ENCODE data around the gene SLC38A7. TPM values are rescaled to one million over a fixed set of nuclear protein-coding genes. Genes with fewer than 3 reads are reported as not detected.
A peak's percentile ranks its signal among the peaks of the same experiment; 100 is the strongest.

The SLC38A7 gene
- polyA plus RNA-seq, 3 donors: 5.1 to 23.4 (median 7.4) TPM

- WGBS (ENCODE audit: insufficient coverage): 92% methylated on average over 2 of the region's 3 CpGs
- Mint-ChIP-seq H3K27ac (no peak overlapping the region), H3K9me3 (peaks cover 0 to 2% (median 0%) of the 10 kb centered on the region in 7 donors), H3K4me3 (no peak overlapping the region), H3K4me1 (peaks cover 10% of the 10 kb centered on the region), H3K36me3 (no peaks in the 10 kb centered on the region), H3K27me3 (ENCODE audit: low read depth in 3 of 3) (peaks cover 0 to 2% (median 2%) of the 10 kb centered on the region in 3 donors)
- H3K27me3 ChIP-seq (ENCODE audit: control insufficient read depth in 2 of 2, insufficient read depth in 2 of 2, low read length in 2 of 2): no peaks in the 10 kb centered on the region
- no peaks in the 10 kb centered on the region for H3K9me3 ChIP-seq (replicated peaks in 1 of 2; ENCODE audit: control insufficient read depth in 1 of 2, insufficient read depth in 1 of 2, low read length in 2 of 2)
- no peak for TF ChIP-seq CTCF (IDR thresholded peaks at IDR 0.05)
- H3K36me3 ChIP-seq (replicated peaks in 1 of 2; ENCODE audit: control insufficient read depth in 1 of 2, insufficient read depth in 2 of 2, low read length in 2 of 2): no peaks in the 10 kb centered on the region
- H3K4me3 ChIP-seq (replicated peaks in 1 of 3; ENCODE audit: low read depth in 2 of 3, low read length in 3 of 3): no peak overlapping the region
- H4K20me1 ChIP-seq (ENCODE audit: insufficient read depth, low read length): no peaks in the 10 kb centered on the region
- H3K9ac ChIP-seq (ENCODE audit: insufficient read depth, low read length, poor library complexity, severe bottlenecking): no peak overlapping the region
- peaks cover 3 to 10% of the 10 kb centered on the region in 2 donors for H3K4me1 ChIP-seq (ENCODE audit: control insufficient read depth in 1 of 2, insufficient read depth in 2 of 2, low read length in 2 of 2)
- no peak overlapping the region for H3K4me2 ChIP-seq (replicated peaks; ENCODE audit: extremely low read depth, low read length, poor library complexity, severe bottlenecking)
- H2AFZ ChIP-seq (ENCODE audit: insufficient read depth, low read depth, low read length, poor library complexity, severe bottlenecking): no peak overlapping the region
- H3K27ac ChIP-seq (ENCODE audit: low read depth in 1 of 2, low read length in 2 of 2): no peak overlapping the region
- H3K79me2 ChIP-seq (ENCODE audit: insufficient read depth, low read length): peaks cover 3% of the 10 kb centered on the region
- intact Hi-C loops (cut with micrococcal nuclease): no loop called here
- no peak for DNase-seq
Observed at GRCh38 chr16:58634265-58634802, 50.2 kb downstream of the SLC38A7 start.

DNA sequence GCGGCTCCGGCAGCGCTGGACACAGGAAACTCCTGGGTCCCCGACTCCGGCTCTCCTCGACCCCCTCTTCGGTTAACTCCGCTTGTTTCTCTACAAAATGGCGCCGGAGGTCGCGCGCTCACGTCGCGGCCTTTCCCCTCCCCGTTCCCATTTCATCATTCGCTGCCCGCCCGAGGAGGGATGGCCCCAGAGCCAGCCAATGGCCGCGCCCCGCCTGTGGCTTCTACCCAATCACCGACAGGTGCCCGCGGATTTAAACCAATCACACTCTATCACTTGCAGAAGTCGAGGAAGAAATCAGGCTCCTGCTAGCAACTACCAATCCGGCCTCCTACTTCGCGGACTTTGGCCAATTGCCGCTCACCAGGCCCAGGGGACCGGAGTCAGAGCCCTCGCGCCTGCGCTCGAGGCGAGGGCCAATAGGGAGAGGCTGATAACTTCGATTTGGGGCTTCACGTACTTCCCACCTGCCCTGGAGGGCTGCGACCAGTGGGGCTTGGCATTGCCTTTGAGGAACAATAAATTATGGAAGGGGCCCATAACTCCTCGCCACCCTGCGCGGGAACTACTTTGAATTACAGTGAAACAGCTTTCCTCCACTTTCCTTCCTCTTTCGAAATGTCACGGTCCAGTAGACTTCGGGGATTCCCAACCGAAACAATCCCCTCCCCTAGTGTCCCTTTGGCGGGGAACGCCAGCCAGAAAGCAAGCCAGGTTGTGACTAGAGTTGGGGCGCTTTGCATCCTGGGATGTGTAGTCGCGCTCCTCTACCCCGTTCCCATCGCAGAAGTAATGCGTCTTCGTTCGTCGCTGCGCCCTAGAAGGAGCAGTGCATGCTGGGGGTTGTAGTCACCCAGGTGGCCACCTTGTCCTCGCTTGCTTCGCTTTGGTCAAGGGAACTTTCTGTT lies 54.6 kb downstream of the SLC38A7 start, which contains the start of gene CNOT1:
CNOT1 (minus strand) TSS at position 94 of the 908 bp plus-strand sequence. CDS start 30,489 bp downstream, outside the sequence.
- Histone ChIP-seq H3K27me3 (ENCODE audit: control insufficient read depth in 2 of 2, insufficient read depth in 2 of 2, low read length in 2 of 2) (no peaks in the 10 kb centered on the region), H3K9me3 (replicated peaks in 1 of 2; ENCODE audit: control insufficient read depth in 1 of 2, insufficient read depth in 1 of 2, low read length in 2 of 2) (no peaks in the 10 kb centered on the region), H3K4me1 (ENCODE audit: control insufficient read depth in 1 of 2, insufficient read depth in 2 of 2, low read length in 2 of 2) (peaks cover 17 to 32% of the 10 kb centered on the region in 2 donors), H3K4me3 (replicated peaks in 1 of 3; ENCODE audit: low read depth in 2 of 3, low read length in 3 of 3) (peak within 1 kb of the TSS; percentile 73 to 99 (median 83)), H2AFZ (ENCODE audit: insufficient read depth, low read depth, low read length, poor library complexity, severe bottlenecking) (peak within 1 kb of the TSS; percentile 87), H3K36me3 (replicated peaks in 1 of 2; ENCODE audit: control insufficient read depth in 1 of 2, insufficient read depth in 2 of 2, low read length in 2 of 2) (peaks cover 1 to 4% of the 10 kb centered on the region in 2 donors), H3K4me2 (replicated peaks; ENCODE audit: extremely low read depth, low read length, poor library complexity, severe bottlenecking) (peak within 1 kb of the TSS; percentile 92), H3K27ac (ENCODE audit: low read depth in 1 of 2, low read length in 2 of 2) (peak within 1 kb of the TSS; percentile 93 to 98), H4K20me1 (ENCODE audit: insufficient read depth, low read length) (peaks cover 41% of the 10 kb centered on the region), H3K79me2 (ENCODE audit: insufficient read depth, low read length) (peaks cover 47% of the 10 kb centered on the region), H3K9ac (ENCODE audit: insufficient read depth, low read length, poor library complexity, severe bottlenecking) (peak within 1 kb of the TSS; percentile 99)
- no peaks in the 10 kb centered on the region for H3K27me3 Mint-ChIP-seq (ENCODE audit: low read depth in 3 of 3)
- DNase-seq: peak; percentile 99
- H3K4me3 Mint-ChIP-seq: peak within 1 kb of the TSS; percentile 99
- no peak for TF ChIP-seq CTCF (IDR thresholded peaks at IDR 0.05)
- peaks cover 19% of the 10 kb centered on the region for H3K4me1 Mint-ChIP-seq
- intact Hi-C loops (cut with micrococcal nuclease): loop anchor here (5.0 to 10.0 kb wide), 2 partner anchors 113 to 115 kb away; partner anchors contain the start of gene SETD6 (in 2 of the 2)
- 0% methylated on average over 52 of the region's 61 CpGs for WGBS (ENCODE audit: insufficient coverage)
- peaks cover 0 to 5% of the 10 kb centered on the region in 2 donors for H3K36me3 Mint-ChIP-seq
- peaks cover 0 to 2% (median 0%) of the 10 kb centered on the region in 7 donors for H3K9me3 Mint-ChIP-seq
- peak within 1 kb of the TSS; percentile 99 to 100 (median 100) for H3K27ac Mint-ChIP-seq

Measured in CD14-positive monocyte (primary cell).